Suprapubic skin (tissue), 4 donors: ENCODE measurements around the gene ICAM4. TPM values are rescaled to one million over a fixed set of nuclear protein-coding genes. Genes with fewer than 3 reads are reported as not detected.
"Not testable (repeated sequence)": the region's sequence is repeated elsewhere in the genome, so short reads cannot be mapped to it uniquely, and the experiment has no call there.

Experiments used
- DNase-seq, 2 donors: peaks; one replicate each; pipeline ENCODE4 v3.0.0-alpha.2; 2019; ENCODE audit warnings: low spot score in 2 of 2
- H3K27ac ChIP-seq: fragments of 200-600 bp; sonication (generic); one replicate; pipeline ENCODE4 v1.5.1; 2019
- H3K27me3 ChIP-seq: fragments of 200-600 bp; sonication (generic); one replicate; pipeline ENCODE4 v1.5.1; 2019
- H3K36me3 ChIP-seq: fragments of 200-600 bp; sonication (generic); one replicate; pipeline ENCODE4 v1.5.1; 2019
- H3K4me1 ChIP-seq: fragments of 200-600 bp; sonication (generic); one replicate; pipeline ENCODE4 v1.5.1; 2019
- H3K4me3 ChIP-seq: fragments of 200-600 bp; sonication (generic); one replicate; pipeline ENCODE4 v1.5.1; 2019; ENCODE audit warnings: mild to moderate bottlenecking
- H3K9me3 ChIP-seq: fragments of 200-600 bp; sonication (generic); one replicate; pipeline ENCODE4 v1.5.1; 2019
- EP300 ChIP-seq: sonication (generic); formaldehyde crosslinking; IDR thresholded peaks from one replicate; pipeline ENCODE4 v1.6.1; 2017; ENCODE audit warnings: antibody characterized with exemption
- POLR2A ChIP-seq, 2 donors: fragments of 450-650 bp; IDR thresholded peaks; one replicate each; pipeline ENCODE4 v1.6.1; 2017; ENCODE audit warnings: antibody characterized with exemption in 2 of 2, mild to moderate bottlenecking in 2 of 2, moderate library complexity in 2 of 2
- POLR2AphosphoS5 ChIP-seq, 3 donors: sonication (generic); formaldehyde crosslinking; IDR thresholded peaks; one replicate each; pipeline ENCODE4 v1.6.1; 2017; ENCODE audit warnings: antibody characterized with exemption in 3 of 3
- WGBS: methylation state at CpG from one replicate; pipeline ENCODE4 v1.1.5; 2018; 5-methylcytosine and 5-hydroxymethylcytosine counted together
- total RNA-seq, 4 donors: library from RNA; depleted of rRNA; stranded (reverse); fragments of >200 nt; gene quantifications; one replicate each; pipeline ENCODE4 v1.1.0, GENCODE V29; 2016
- TF ChIP-seq, protein P1 (sequence below), 2 donors: fragments of 200-600 bp in 1 of 2; fragments of 450-650 bp in 1 of 2; sonication (generic) in 1 of 2; IDR thresholded peaks; one replicate each; pipeline ENCODE4 v1.5.1; 2016 to 2019; ENCODE audit warnings: antibody characterized with exemption in 2 of 2, mild to moderate bottlenecking in 1 of 2, moderate library complexity in 1 of 2

Gene ICAM4
- total RNA-seq, 4 donors from 2014 or later: not detected

DNA sequence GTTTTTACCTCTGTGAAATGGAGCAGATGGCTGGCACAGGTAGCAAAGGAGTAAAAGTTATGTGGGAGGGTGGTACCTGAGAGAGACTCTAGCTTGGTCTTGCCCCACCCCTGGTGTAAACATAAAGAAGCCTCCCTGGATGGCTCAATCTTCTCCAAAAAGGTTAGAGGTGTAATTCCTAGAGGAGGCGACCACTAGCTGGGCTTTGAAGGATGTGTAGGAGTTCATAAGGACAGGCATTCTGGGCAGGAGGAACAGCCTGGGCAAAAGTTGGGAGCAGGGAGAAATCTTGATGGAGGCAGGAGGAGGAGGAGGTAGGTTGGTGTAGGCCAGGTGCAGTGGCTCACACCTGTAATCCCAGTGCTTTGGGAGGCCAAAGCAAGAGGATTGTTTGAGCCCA, 7.8 kb upstream of the ICAM4 start:
- Histone ChIP-seq H3K36me3 (peaks cover 28% of the 10 kb centered on the region), H3K27ac (no peak overlapping the region), H3K9me3 (no peaks in the 10 kb centered on the region), H3K4me3 (no peak overlapping the region), H3K4me1 (peaks cover 6% of the 10 kb centered on the region), H3K27me3 (no peaks in the 10 kb centered on the region)
- WGBS: 100% methylated on average over 1 of the region's 1 CpG
- no peak for DNase-seq
- TF ChIP-seq POLR2A (IDR thresholded peaks at IDR 0.05) (no peak), POLR2AphosphoS5 (IDR thresholded peaks at IDR 0.05) (no peak), EP300 (no peak)
- TF ChIP-seq, protein P1, sequence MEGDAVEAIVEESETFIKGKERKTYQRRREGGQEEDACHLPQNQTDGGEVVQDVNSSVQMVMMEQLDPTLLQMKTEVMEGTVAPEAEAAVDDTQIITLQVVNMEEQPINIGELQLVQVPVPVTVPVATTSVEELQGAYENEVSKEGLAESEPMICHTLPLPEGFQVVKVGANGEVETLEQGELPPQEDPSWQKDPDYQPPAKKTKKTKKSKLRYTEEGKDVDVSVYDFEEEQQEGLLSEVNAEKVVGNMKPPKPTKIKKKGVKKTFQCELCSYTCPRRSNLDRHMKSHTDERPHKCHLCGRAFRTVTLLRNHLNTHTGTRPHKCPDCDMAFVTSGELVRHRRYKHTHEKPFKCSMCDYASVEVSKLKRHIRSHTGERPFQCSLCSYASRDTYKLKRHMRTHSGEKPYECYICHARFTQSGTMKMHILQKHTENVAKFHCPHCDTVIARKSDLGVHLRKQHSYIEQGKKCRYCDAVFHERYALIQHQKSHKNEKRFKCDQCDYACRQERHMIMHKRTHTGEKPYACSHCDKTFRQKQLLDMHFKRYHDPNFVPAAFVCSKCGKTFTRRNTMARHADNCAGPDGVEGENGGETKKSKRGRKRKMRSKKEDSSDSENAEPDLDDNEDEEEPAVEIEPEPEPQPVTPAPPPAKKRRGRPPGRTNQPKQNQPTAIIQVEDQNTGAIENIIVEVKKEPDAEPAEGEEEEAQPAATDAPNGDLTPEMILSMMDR (IDR thresholded peaks at IDR 0.05): no peak

DNA sequence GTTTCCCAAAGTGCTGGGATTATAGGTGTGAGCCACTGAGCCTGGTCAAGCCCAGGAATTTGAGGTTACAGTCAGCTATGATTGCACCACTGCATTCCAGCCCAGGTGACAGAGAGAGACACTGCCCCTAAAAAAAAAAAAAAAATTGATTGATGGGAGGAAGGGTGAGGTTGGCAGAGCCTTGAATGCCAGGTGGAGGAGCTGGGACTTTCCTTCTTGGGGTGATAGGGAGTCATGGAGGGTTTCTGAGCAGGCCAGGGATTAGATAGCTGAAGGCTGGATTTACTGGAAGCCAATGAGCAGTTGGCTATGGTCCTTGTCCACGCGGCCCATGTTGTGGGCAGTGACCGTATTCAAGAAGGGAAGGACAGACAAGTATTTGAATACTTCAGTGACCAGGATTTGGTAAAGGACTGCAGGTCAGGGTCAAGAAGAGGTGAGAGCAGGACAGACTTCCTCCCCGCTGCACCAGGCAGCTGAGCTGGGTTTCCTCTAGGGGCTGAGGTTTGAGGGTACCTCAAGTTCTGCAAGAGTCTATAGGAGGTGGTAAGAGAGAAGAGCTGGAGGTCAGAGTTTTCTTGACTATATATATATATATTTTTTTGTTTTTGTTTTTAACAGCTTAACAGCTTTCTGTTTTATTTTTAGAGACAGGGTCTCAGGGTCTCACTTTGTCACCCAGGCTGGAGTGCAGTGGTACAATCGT, 6.9 kb upstream of the ICAM4 start:
- no peaks in the 10 kb centered on the region for H3K9me3 ChIP-seq
- H3K4me1 ChIP-seq: peaks cover 1% of the 10 kb centered on the region
- DNase-seq: no peak
- 88% methylated on average over 5 of the region's 5 CpGs for WGBS
- no peak overlapping the region for H3K27ac ChIP-seq
- H3K36me3 ChIP-seq: peaks cover 32% of the 10 kb centered on the region
- H3K4me3 ChIP-seq: no peak overlapping the region
- no peak for TF ChIP-seq POLR2A (IDR thresholded peaks at IDR 0.05)
- no peak for TF ChIP-seq EP300
- TF ChIP-seq, protein P1 (IDR thresholded peaks at IDR 0.05): no peak
- TF ChIP-seq POLR2AphosphoS5 (IDR thresholded peaks at IDR 0.05): no peak
- H3K27me3 ChIP-seq: no peaks in the 10 kb centered on the region

DNA sequence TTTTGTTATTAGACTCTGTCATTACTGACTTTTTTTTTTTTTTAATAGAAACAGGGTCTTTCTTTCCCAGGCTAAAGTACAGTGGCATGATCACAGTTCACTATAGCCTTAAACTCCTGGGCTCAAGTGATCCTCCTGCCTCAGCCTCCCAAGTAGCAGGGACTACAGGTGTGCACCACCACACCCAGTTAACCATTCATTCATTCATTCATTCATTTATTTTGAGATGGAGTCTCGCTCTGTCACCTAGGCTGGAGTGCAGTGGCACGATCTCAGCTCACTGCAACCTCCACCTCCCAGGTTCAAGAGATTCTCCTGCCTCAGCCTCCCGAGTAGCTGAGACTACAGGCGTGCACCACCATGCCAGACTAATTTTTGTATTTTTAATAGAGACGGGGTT, 4.7 kb upstream of the ICAM4 start:
- not testable (repeated sequence) for H3K9me3 ChIP-seq, H3K4me3 ChIP-seq, DNase-seq, H3K27me3 ChIP-seq, H3K27ac ChIP-seq, H3K4me1 ChIP-seq
- WGBS: 97% methylated on average over 5 of the region's 5 CpGs
- peaks cover 34% of the 10 kb centered on the region for H3K36me3 ChIP-seq

DNA sequence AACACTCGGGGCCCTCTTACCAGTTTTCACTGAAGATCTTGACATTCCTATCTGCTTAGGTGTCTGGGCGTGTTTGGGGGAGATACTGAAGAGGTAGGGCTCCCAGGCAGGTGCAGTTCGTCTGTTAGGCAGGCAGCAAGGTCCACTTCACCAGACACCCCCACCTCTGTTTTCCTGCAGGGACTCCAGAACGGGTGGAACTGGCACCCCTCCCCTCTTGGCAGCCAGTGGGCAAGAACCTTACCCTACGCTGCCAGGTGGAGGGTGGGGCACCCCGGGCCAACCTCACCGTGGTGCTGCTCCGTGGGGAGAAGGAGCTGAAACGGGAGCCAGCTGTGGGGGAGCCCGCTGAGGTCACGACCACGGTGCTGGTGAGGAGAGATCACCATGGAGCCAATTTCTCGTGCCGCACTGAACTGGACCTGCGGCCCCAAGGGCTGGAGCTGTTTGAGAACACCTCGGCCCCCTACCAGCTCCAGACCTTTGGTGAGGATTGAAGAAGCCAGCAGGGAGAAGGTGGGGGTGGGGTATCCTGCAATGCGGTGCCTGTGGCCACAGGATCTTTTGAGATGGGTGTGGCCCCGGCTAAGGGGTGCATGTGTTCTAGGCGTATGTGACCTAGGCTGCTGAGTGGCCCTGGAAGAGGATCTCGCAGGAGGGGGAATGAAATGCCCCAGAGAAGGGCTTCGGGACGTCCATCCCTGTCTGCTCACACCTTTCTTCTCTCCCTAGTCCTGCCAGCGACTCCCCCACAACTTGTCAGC, 3.3 kb upstream of the ICAM4 start:
- 64% methylated on average over 20 of the region's 23 CpGs for WGBS
- no peak overlapping the region for H3K27ac ChIP-seq

DNA sequence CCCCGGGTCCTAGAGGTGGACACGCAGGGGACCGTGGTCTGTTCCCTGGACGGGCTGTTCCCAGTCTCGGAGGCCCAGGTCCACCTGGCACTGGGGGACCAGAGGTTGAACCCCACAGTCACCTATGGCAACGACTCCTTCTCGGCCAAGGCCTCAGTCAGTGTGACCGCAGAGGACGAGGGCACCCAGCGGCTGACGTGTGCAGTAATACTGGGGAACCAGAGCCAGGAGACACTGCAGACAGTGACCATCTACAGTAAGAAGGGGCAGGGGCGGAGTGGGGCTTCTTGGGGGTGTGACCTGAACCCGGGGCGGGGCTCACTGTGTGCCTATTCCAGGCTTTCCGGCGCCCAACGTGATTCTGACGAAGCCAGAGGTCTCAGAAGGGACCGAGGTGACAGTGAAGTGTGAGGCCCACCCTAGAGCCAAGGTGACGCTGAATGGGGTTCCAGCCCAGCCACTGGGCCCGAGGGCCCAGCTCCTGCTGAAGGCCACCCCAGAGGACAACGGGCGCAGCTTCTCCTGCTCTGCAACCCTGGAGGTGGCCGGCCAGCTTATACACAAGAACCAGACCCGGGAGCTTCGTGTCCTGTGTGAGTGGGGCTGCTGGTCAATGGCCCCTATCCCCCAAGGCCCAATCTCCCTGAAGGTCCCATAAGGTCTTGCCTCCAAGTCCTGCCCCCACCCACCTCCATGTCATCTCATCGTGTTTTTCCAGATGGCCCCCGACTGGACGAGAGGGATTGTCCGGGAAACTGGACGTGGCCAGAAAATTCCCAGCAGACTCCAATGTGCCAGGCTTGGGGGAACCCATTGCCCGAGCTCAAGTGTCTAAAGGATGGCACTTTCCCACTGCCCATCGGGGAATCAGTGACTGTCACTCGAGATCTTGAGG, 2.4 kb upstream of the ICAM4 start:
- H3K4me3 ChIP-seq: no peak overlapping the region
- peaks cover 24% of the 10 kb centered on the region for H3K27me3 ChIP-seq
- TF ChIP-seq, protein P1 (IDR thresholded peaks at IDR 0.05): no peak
- TF ChIP-seq POLR2A (IDR thresholded peaks at IDR 0.05): no peak
- no peak for TF ChIP-seq EP300
- no peak for TF ChIP-seq POLR2AphosphoS5 (IDR thresholded peaks at IDR 0.05)
- peaks cover 34% of the 10 kb centered on the region for H3K36me3 ChIP-seq
- no peaks in the 10 kb centered on the region for H3K9me3 ChIP-seq
- WGBS: 96% methylated on average over 16 of the region's 34 CpGs
- H3K27ac ChIP-seq: no peak overlapping the region
- no peak for DNase-seq
- H3K4me1 ChIP-seq: peaks cover 26% of the 10 kb centered on the region

More for the DNA sequence above, 3.3 kb upstream of the ICAM4 start:
- TF ChIP-seq POLR2AphosphoS5 (IDR thresholded peaks at IDR 0.05): no peak
- no peak for TF ChIP-seq POLR2A (IDR thresholded peaks at IDR 0.05)
- TF ChIP-seq, protein P1 (IDR thresholded peaks at IDR 0.05): no peak
- TF ChIP-seq EP300: no peak
- peaks cover 17% of the 10 kb centered on the region for H3K4me1 ChIP-seq
- no peak for DNase-seq
- peaks cover 34% of the 10 kb centered on the region for H3K36me3 ChIP-seq
- H3K9me3 ChIP-seq: no peaks in the 10 kb centered on the region
- H3K27me3 ChIP-seq: peaks cover 15% of the 10 kb centered on the region
- no peak overlapping the region for H3K4me3 ChIP-seq
